Right renal cortex interstitium (tissue), 3 donors: Measurements from ENCODE around the gene PIP4K2C. TPM values are rescaled to one million over a fixed set of nuclear protein-coding genes. Genes with fewer than 3 reads are reported as not detected.
"Not testable (repeated sequence)": the region's sequence is repeated elsewhere in the genome, so short reads cannot be mapped to it uniquely, and the experiment has no call there.

ENCODE experiments used
- DNase-seq, 3 donors: peaks; one replicate each; pipeline ENCODE4 v3.0.0-alpha.2; 2013; ENCODE audit warnings: low read depth in 3 of 3, low spot score in 2 of 3
- polyA plus RNA-seq, 3 donors: library from polyadenylated mRNA; unstranded; fragments of 120-200 nt; gene quantifications; one replicate each; pipeline ENCODE4 v1.2.1, GENCODE V29; 2013; ENCODE audit not compliant: insufficient read length in 3 of 3

The PIP4K2C gene
- polyA plus RNA-seq, 3 donors, result 43.6 to 47.5 (median 44.8) TPM

GRCh38 chr12:57606821-57607220, 15.8 kb downstream of the PIP4K2C start:
- DNase-seq, result no peak

- DNase-seq, result no peak
Observed at GRCh38 chr12:57607958-57608663, 17.1 kb downstream of the PIP4K2C start.

GRCh38 chr12:57609101-57609780, 18.2 kb downstream of the PIP4K2C start:
- DNase-seq, result no peak

- DNase-seq, result no peak
Observed at GRCh38 chr12:57609781-57610553, 19.0 kb downstream of the PIP4K2C start.

- DNase-seq, result no peak
Observed at GRCh38 chr12:57610554-57611107, 19.6 kb downstream of the PIP4K2C start.

GRCh38 chr12:57611108-57611826, 20.3 kb downstream of the PIP4K2C start, which contains the start of gene ARHGEF25:
Gene ARHGEF25 (plus strand): TSS chr12:57611435. CDS start chr12:57611895, 460 bp downstream.
- DNase-seq, result peak in 1 of 3 donors; percentile 67

- no peak for DNase-seq
Observed at GRCh38 chr12:57611827-57612710, 21.1 kb downstream of the PIP4K2C start.

- DNase-seq, result no peak
Observed at GRCh38 chr12:57612711-57613426, 21.9 kb downstream of the PIP4K2C start.

- DNase-seq, result no peak
Observed at GRCh38 chr12:57613427-57614109, 22.6 kb downstream of the PIP4K2C start.

GRCh38 chr12:57614178-57614947, 23.4 kb downstream of the PIP4K2C start:
- DNase-seq, result no peak

- DNase-seq, result no peak
Observed at GRCh38 chr12:57614948-57615500, 24.0 kb downstream of the PIP4K2C start.

- DNase-seq, result no peak
Observed at GRCh38 chr12:57615637-57616036, 24.6 kb downstream of the PIP4K2C start.

GRCh38 chr12:57616383-57617101, 25.6 kb downstream of the PIP4K2C start:
- DNase-seq, result no peak

- DNase-seq, result no peak
Observed at GRCh38 chr12:57617942-57618341, 26.9 kb downstream of the PIP4K2C start.

- not testable (repeated sequence) for DNase-seq
Observed at GRCh38 chr12:57618431-57618830, 27.4 kb downstream of the PIP4K2C start.

- no peak for DNase-seq
Observed at GRCh38 chr12:57618966-57619433, 28.0 kb downstream of the PIP4K2C start.
